K562 (cell line): ENCODE data around the gene ZNF622. TPM values are rescaled to one million over a fixed set of nuclear protein-coding genes. Genes with fewer than 3 reads are reported as not detected.

ENCODE experiments used
- ATAC-seq: fragments of 200-7000 bp; cut with Tn5 transposase; 3 replicates; pipeline ENCODE4 v1.9.1; 2020; ENCODE audit warnings: moderate library complexity
- BruUV-seq: library from RNA; stranded (reverse); fragments of 400-500 nt; replicated peaks from 2 replicates; lab custom pipeline; 2021; lab: Mats Ljungman, UMichigan
- CTCF ChIA-PET: fragments of 300-600 bp; formaldehyde crosslinking; extraction: SDS; loops from one replicate; lab custom pipeline; 2021; ENCODE audit warnings: low intra/inter-chr PET ratio; lab: Yijun Ruan, JAX
- POLR2A ChIA-PET: fragments of 300-600, 350-650 bp; sonication (Branson Sonifier 250); formaldehyde crosslinking; extraction: SDS; loops from one replicate; lab custom pipeline; 2021; ENCODE audit warnings: antibody characterized with exemption, inconsistent platforms; lab: Yijun Ruan, JAX
- DNase-seq, 4 experiments: peaks; one replicate each; pipeline versions ENCODE4 v3.0.0 to v3.0.0-alpha.2; 2011 to 2018; ENCODE audit warnings: low spot score in 3 of 4, mixed read lengths in 3 of 4; ENCODE audit errors: extremely low read depth in 1 of 4
- FAIRE-seq: peaks from 2 replicates; lab custom pipeline; 2011; peaks lifted over from hg19 to GRCh38; lab: Jason Lieb, UNC
- H2AFZ ChIP-seq: 2 replicates; pipeline ENCODE4 v1.6.0; 2011; ENCODE audit warnings: low read depth, low read length, control low read depth, inconsistent platforms
- H3K27ac ChIP-seq: fragments of 200-600 bp; 3 replicates; pipeline ENCODE4 v1.8.0; 2011; ENCODE audit warnings: low read depth, mild to moderate bottlenecking, control low read depth, inconsistent platforms, low read length, moderate library complexity, mixed read lengths; ENCODE audit errors: extremely low read depth
- H3K27me3 ChIP-seq, 2 experiments: fragments of 300-600 bp in 1 of 2; 2 replicates in 1 of 2; 3 replicates in 1 of 2; pipeline versions ENCODE4 v1.6.0 to v1.8.0; 2011; ENCODE audit warnings: inconsistent platforms in 2 of 2, low read length in 2 of 2, mild to moderate bottlenecking in 1 of 2, mixed read lengths in 1 of 2, moderate library complexity in 1 of 2; ENCODE audit not compliant: control insufficient read depth in 2 of 2, insufficient read depth in 2 of 2
- H3K36me3 ChIP-seq: fragments of 300-600 bp; 3 replicates; pipeline ENCODE4 v1.8.0; 2011; ENCODE audit warnings: mild to moderate bottlenecking, low read length, inconsistent platforms; ENCODE audit not compliant: control insufficient read depth, insufficient read depth
- H3K4me1 ChIP-seq, 2 experiments: fragments of 200-600 bp in 1 of 2; replicated peaks in 1 of 2; 2 replicates in 1 of 2; 3 replicates in 1 of 2; pipeline versions ENCODE4 v1.5.1 to v1.8.0; 2011; ENCODE audit warnings: inconsistent platforms in 2 of 2, low read length in 2 of 2, mild to moderate bottlenecking in 1 of 2, mixed read lengths in 1 of 2, moderate library complexity in 1 of 2; ENCODE audit not compliant: control insufficient read depth in 2 of 2, insufficient read depth in 2 of 2
- H3K4me2 ChIP-seq: 2 replicates; pipeline ENCODE4 v1.6.1; 2011; ENCODE audit warnings: low read length, control low read depth, inconsistent platforms, mixed read lengths; ENCODE audit not compliant: insufficient read depth
- H3K4me3 ChIP-seq: fragments of 200-600 bp; sonication (generic), shearing (Covaris generic); 2 replicates; pipeline ENCODE4 v1.5.1; 2016; ENCODE audit warnings: control low read depth, inconsistent platforms
- H3K79me2 ChIP-seq: fragments of 200-600 bp; 3 replicates; pipeline ENCODE4 v1.8.0; 2011; ENCODE audit warnings: low read length, inconsistent platforms; ENCODE audit not compliant: control insufficient read depth, insufficient read depth
- H3K9ac ChIP-seq, 2 experiments: 2 replicates each; pipeline versions ENCODE4 v1.6.0 to v1.6.1; 2011; ENCODE audit warnings: low read depth in 2 of 2, low read length in 2 of 2, control low read depth in 1 of 2, inconsistent platforms in 1 of 2, mild to moderate bottlenecking in 1 of 2, mixed read lengths in 1 of 2; ENCODE audit not compliant: insufficient read depth in 1 of 2
- H3K9me1 ChIP-seq: one replicate; pipeline ENCODE4 v1.6.0; 2011; ENCODE audit warnings: inconsistent platforms, mild to moderate bottlenecking, low read length, moderate library complexity; ENCODE audit not compliant: control insufficient read depth, insufficient read depth
- H3K9me3 ChIP-seq: replicated peaks from 2 replicates; pipeline ENCODE4 v1.5.1; 2011; ENCODE audit warnings: low read depth, low read length, inconsistent platforms; ENCODE audit not compliant: control insufficient read depth, insufficient read depth
- H4K20me1 ChIP-seq: replicated peaks from 2 replicates; pipeline ENCODE4 v1.6.1; 2011; ENCODE audit warnings: low read length, inconsistent platforms, mixed read lengths; ENCODE audit not compliant: control insufficient read depth, insufficient read depth
- GATA2 ChIP-seq: sonication (generic); formaldehyde crosslinking; IDR thresholded peaks from 2 replicates; pipeline ENCODE4 v1.4.0; 2020; ENCODE audit warnings: mild to moderate bottlenecking, missing genetic modification reagents
- SIX5 ChIP-seq, 2 experiments: IDR thresholded peaks; 2 replicates each; pipeline ENCODE4 v1.6.1; 2011; ENCODE audit warnings: low read length in 2 of 2, borderline replicate concordance in 1 of 2, low read depth in 1 of 2, mild to moderate bottlenecking in 1 of 2, moderate library complexity in 1 of 2; ENCODE audit not compliant: insufficient read depth in 1 of 2
- WGBS: fragments of 100-300 bp; shearing (Covaris generic); methylation state at CpG from one replicate; pipeline ENCODE4 v1.1.6; 2016; ENCODE audit warnings: low coverage, mixed read lengths; ENCODE audit not compliant: insufficient coverage; ENCODE audit errors: missing lambda C conversion rate; 5-methylcytosine and 5-hydroxymethylcytosine counted together
- in situ Hi-C: fragments of 300-500 bp; cut with MboI; formaldehyde crosslinking; loops from 4 replicates; pipeline ENCODE4 v1.15.0; 2018; ENCODE audit warnings: inconsistent platforms, mixed read lengths
- intact Hi-C: fragments of 100-400 bp; cut with micrococcal nuclease; formaldehyde crosslinking; loops from 2 replicates; pipeline ENCODE4 v1.14.2; 2022
- polyA plus RNA-seq, 8 experiments: library from polyadenylated mRNA; depleted of rRNA in 4 of 8; stranded (reverse) in 5 of 8; unstranded in 3 of 8; fragments of >200 nt; fragmentation: Nextera tagmentation in 2 of 8; fragmentation: Illumina TruSeq in 1 of 8; extraction: Ambion mirVana in 2 of 8; extraction: Trizol in 1 of 8; gene quantifications; 2 replicates each; pipeline versions ENCODE4 v1.2.1 to v1.2.3, GENCODE V29; 2011 to 2014; ENCODE audit warnings: inconsistent platforms in 1 of 8, missing spikeins in 1 of 8
- total RNA-seq, 7 experiments: library from RNA; depleted of rRNA in 6 of 7; stranded (reverse); fragments of >200 nt in 6 of 7; fragmentation: Illumina TruSeq in 2 of 7; extraction: Trizol in 2 of 7; gene quantifications; 2 replicates each; pipeline versions ENCODE4 v1.2.1 to v1.2.3, GENCODE V29; 2011 to 2021; ENCODE audit warnings: low replicate concordance in 1 of 7
- TF ChIP-seq, protein P1 (sequence below): fragments of 250-450 bp; sonication (Bioruptor Pico); IDR thresholded peaks from 2 replicates; pipeline ENCODE4 v1.8.0; 2021; ENCODE audit warnings: borderline replicate concordance, mild to moderate bottlenecking, moderate library complexity; ENCODE audit not compliant: poor library complexity, severe bottlenecking
- TF ChIP-seq, protein P2 (sequence below): sonication (generic); formaldehyde crosslinking; IDR thresholded peaks from 2 replicates; pipeline ENCODE4 v1.9.0; 2022; ENCODE audit warnings: mild to moderate bottlenecking, missing genetic modification reagents

Gene ZNF622
- total and polyA plus RNA-seq, 9 of the 15 experiments (the other 6 are each of a cell fraction or from before 2014, with no cell fraction given): 9.6 to 51.5 (median 32.3) TPM

DNA sequence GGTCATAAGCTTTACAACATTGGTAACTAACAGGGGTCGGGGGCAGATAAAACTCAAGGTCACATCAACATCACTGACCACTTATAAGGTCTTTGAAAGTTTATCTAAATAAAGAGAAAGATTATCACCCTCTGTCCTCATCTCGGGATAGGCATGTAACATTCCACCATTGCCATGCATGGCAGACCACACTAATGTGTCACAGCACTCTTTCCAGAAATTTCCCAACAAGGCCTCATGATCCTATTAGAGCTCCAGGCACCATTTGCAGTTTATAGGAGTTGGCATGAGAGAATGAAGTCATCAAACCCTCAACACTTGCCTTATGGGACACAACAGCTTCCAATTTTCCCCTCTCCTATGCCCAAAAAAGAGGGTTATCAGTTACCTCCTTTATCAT lies 31.9 kb upstream of the ZNF622 start:
- Histone ChIP-seq H4K20me1 (no peaks in the 10 kb centered on the region), H3K4me3 (no peak overlapping the region), H3K36me3 (no peaks in the 10 kb centered on the region), H3K79me2 (no peaks in the 10 kb centered on the region), H2AFZ (no peak overlapping the region), H3K9me1 (no peaks in the 10 kb centered on the region), H3K27ac (no peak overlapping the region), H3K4me2 (no peak overlapping the region), H3K4me1 (no peaks in the 10 kb centered on the region), H3K9ac (no peak overlapping the region), H3K9me3 (no peaks in the 10 kb centered on the region), H3K27me3 (peaks cover 0 to 8% of the 10 kb centered on the region in 2 experiments; a peak in 3 of 5 replicates)
- 5% methylated on average over 2 of the region's 2 CpGs for WGBS
- BruUV-seq: no TSS peak
- in situ Hi-C loops: no loop called here
- intact Hi-C loops: no loop called here
- ChIA-PET POLR2A (no interaction called here), CTCF (no interaction called here)
- no peak for TF ChIP-seq SIX5 (IDR thresholded peaks at IDR 0.05; ENCODE audit: borderline replicate concordance in 1 of 2, insufficient read depth in 1 of 2, low read depth in 1 of 2, low read length in 2 of 2)
- no peak for TF ChIP-seq GATA2
- TF ChIP-seq, protein P1, sequence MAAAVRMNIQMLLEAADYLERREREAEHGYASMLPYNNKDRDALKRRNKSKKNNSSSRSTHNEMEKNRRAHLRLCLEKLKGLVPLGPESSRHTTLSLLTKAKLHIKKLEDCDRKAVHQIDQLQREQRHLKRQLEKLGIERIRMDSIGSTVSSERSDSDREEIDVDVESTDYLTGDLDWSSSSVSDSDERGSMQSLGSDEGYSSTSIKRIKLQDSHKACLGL (CRISPR knock-in tag): no peak
- TF ChIP-seq, protein P2, sequence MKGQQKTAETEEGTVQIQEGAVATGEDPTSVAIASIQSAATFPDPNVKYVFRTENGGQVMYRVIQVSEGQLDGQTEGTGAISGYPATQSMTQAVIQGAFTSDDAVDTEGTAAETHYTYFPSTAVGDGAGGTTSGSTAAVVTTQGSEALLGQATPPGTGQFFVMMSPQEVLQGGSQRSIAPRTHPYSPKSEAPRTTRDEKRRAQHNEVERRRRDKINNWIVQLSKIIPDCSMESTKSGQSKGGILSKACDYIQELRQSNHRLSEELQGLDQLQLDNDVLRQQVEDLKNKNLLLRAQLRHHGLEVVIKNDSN (CRISPR knock-in tag): no peak
- DNase-seq (no peak), FAIRE-seq (no peak), ATAC-seq (no peak)
